Activated B cell treated with CpG ODN at 0.5 μM for 24 hours (primary cell): ENCODE measurements around the gene ANGPTL1. TPM values are rescaled to one million over a fixed set of nuclear protein-coding genes. Genes with fewer than 3 reads are reported as not detected.

Experiments
- ATAC-seq: fragments of 200-7000 bp; cut with Tn5 transposase; one replicate; pipeline ENCODE4 v1.10.0; 2021; ENCODE audit warnings: low read depth, mild to moderate bottlenecking, moderate library complexity
- CTCF ChIA-PET: fragments of 350-600 bp; sonication (Branson Sonifier 250); formaldehyde crosslinking; loops from one replicate; lab custom pipeline; 2021; ENCODE audit warnings: antibody characterized with exemption; lab: Charles Lee
- POLR2A ChIA-PET: fragments of 350-600 bp; sonication (Branson Sonifier 250); formaldehyde crosslinking; loops from one replicate; lab custom pipeline; 2021; ENCODE audit warnings: antibody characterized with exemption; lab: Charles Lee
- DNase-seq: peaks from one replicate; pipeline ENCODE4 v3.0.0; 2022
- H3K27ac Mint-ChIP-seq: one replicate; pipeline ENCODE4 v1.8.0; 2020; ENCODE audit warnings: mixed read lengths
- H3K27me3 Mint-ChIP-seq: one replicate; pipeline ENCODE4 v1.8.0; 2021; ENCODE audit warnings: mixed read lengths
- H3K36me3 Mint-ChIP-seq: one replicate; pipeline ENCODE4 v1.8.0; 2021; ENCODE audit warnings: low read depth, mixed read lengths
- H3K4me1 Mint-ChIP-seq: one replicate; pipeline ENCODE4 v1.8.0; 2021; ENCODE audit warnings: mixed read lengths
- H3K4me3 Mint-ChIP-seq: one replicate; pipeline ENCODE4 v1.8.0; 2020; ENCODE audit warnings: mild to moderate bottlenecking, mixed read lengths
- H3K9me3 Mint-ChIP-seq: one replicate; pipeline ENCODE4 v1.8.0; 2020; ENCODE audit warnings: mixed read lengths
- CTCF ChIP-seq: fragments of 200-600 bp; IDR thresholded peaks from one replicate; pipeline ENCODE4 v1.8.0; 2022; ENCODE audit warnings: antibody characterized with exemption, mild to moderate bottlenecking
- intact Hi-C: fragments of 100-400 bp; cut with micrococcal nuclease; formaldehyde crosslinking; loops from one replicate; pipeline ENCODE4 v1.15.1; 2024
- total RNA-seq: library from RNA; stranded (reverse); gene quantifications from 2 replicates; pipeline ENCODE4 v1.2.3, GENCODE V29; 2022

ANGPTL1 gene
- total RNA-seq, 1 donor from 2014 or later = not detected

- intact Hi-C loops = no loop called here
- CTCF ChIA-PET = interaction anchor here (1.5 kb wide), 1 partner anchor 104 kb away, joined by 6 read pairs; no protein-coding TSS in a partner anchor
- no peak for TF ChIP-seq CTCF
- POLR2A ChIA-PET = no interaction called here
- DNase-seq (no peak), ATAC-seq (no peak)
- Mint-ChIP-seq H3K4me3 (no peak overlapping the region), H3K9me3 (peaks cover 3% of the 10 kb centered on the region), H3K27me3 (no peaks in the 10 kb centered on the region), H3K36me3 (peaks cover 83% of the 10 kb centered on the region), H3K4me1 (peaks cover 23% of the 10 kb centered on the region), H3K27ac (peak overlapping the region; percentile 85)
Observed at GRCh38 chr1:178899402-178899801, 28.5 kb upstream of the ANGPTL1 start.

- CTCF ChIA-PET = interaction anchor here (0.7 kb wide), 1 partner anchor 104 kb away, joined by 3 read pairs; no protein-coding TSS in a partner anchor
Observed at GRCh38 chr1:178898401-178898800, 27.5 kb upstream of the ANGPTL1 start.

GRCh38 chr1:178895928-178896327 is 25.1 kb upstream of the ANGPTL1 start:
- H3K4me1 Mint-ChIP-seq = peaks cover 19% of the 10 kb centered on the region
- H3K4me3 Mint-ChIP-seq = no peak overlapping the region
- CTCF ChIA-PET = no interaction called here
- H3K27me3 Mint-ChIP-seq = no peaks in the 10 kb centered on the region
- POLR2A ChIA-PET = no interaction called here
- TF ChIP-seq CTCF = no peak
- H3K36me3 Mint-ChIP-seq = peaks cover 75% of the 10 kb centered on the region
- peak overlapping the region; percentile 31 for H3K27ac Mint-ChIP-seq
- intact Hi-C loops = no loop called here
- DNase-seq = no peak
- H3K9me3 Mint-ChIP-seq = peaks cover 3% of the 10 kb centered on the region
- ATAC-seq = no peak

More at GRCh38 chr1:178898401-178898800, 27.5 kb upstream of the ANGPTL1 start:
- peaks cover 3% of the 10 kb centered on the region for H3K9me3 Mint-ChIP-seq
- H3K27ac Mint-ChIP-seq = peak overlapping the region; percentile 72
- H3K36me3 Mint-ChIP-seq = peaks cover 80% of the 10 kb centered on the region
- intact Hi-C loops = no loop called here
- H3K27me3 Mint-ChIP-seq = no peaks in the 10 kb centered on the region
- TF ChIP-seq CTCF = no peak
- POLR2A ChIA-PET = no interaction called here
- DNase-seq = no peak
- no peak for ATAC-seq
- no peak overlapping the region for H3K4me3 Mint-ChIP-seq
- H3K4me1 Mint-ChIP-seq = peaks cover 19% of the 10 kb centered on the region

- ATAC-seq (no peak), DNase-seq (no peak)
- peaks cover 69% of the 10 kb centered on the region for H3K36me3 Mint-ChIP-seq
- intact Hi-C loops = loop anchor here (2.0 to 5.0 kb wide), 2 partner anchors 116 to 344 kb away; no protein-coding TSS in a partner anchor
- CTCF ChIA-PET = interaction anchor here (1.8 to 2.8 kb wide), 2 partner anchors 116 to 344 kb away, joined by 8 to 9 read pairs; no protein-coding TSS in a partner anchor
- no peaks in the 10 kb centered on the region for H3K27me3 Mint-ChIP-seq
- H3K9me3 Mint-ChIP-seq = no peaks in the 10 kb centered on the region
- H3K4me1 Mint-ChIP-seq = peaks cover 11% of the 10 kb centered on the region
- H3K4me3 Mint-ChIP-seq = no peak overlapping the region
- POLR2A ChIA-PET = no interaction called here
- H3K27ac Mint-ChIP-seq = peak overlapping the region; percentile 80
- no peak for TF ChIP-seq CTCF
Observed at GRCh38 chr1:178886551-178886950, 15.7 kb upstream of the ANGPTL1 start.

- H3K9me3 Mint-ChIP-seq = no peaks in the 10 kb centered on the region
- intact Hi-C loops = loop anchor here (2.0 to 5.0 kb wide), 2 partner anchors 116 to 343 kb away; no protein-coding TSS in a partner anchor
- H3K27ac Mint-ChIP-seq = peak overlapping the region; percentile 80
- CTCF ChIA-PET = interaction anchor here (0.9 to 1.8 kb wide), 2 partner anchors 14 to 117 kb away, joined by 3 to 9 read pairs; no protein-coding TSS in a partner anchor
- DNase-seq = no peak
- no peak for ATAC-seq
- H3K4me3 Mint-ChIP-seq = no peak overlapping the region
- peaks cover 11% of the 10 kb centered on the region for H3K4me1 Mint-ChIP-seq
- POLR2A ChIA-PET = no interaction called here
- H3K36me3 Mint-ChIP-seq = peaks cover 71% of the 10 kb centered on the region
- TF ChIP-seq CTCF = no peak
- H3K27me3 Mint-ChIP-seq = no peaks in the 10 kb centered on the region
Observed at GRCh38 chr1:178885869-178886268, 15.0 kb upstream of the ANGPTL1 start.
